K562 (cell line): ENCODE measurements around the gene LRRTM4. TPM values are rescaled to one million over a fixed set of nuclear protein-coding genes. Genes with fewer than 3 reads are reported as not detected.

ENCODE experiments used
- ATAC-seq: fragments of 200-7000 bp; cut with Tn5 transposase; 3 replicates; pipeline ENCODE4 v1.9.1; 2020; ENCODE audit warnings: moderate library complexity
- BruUV-seq: library from RNA; stranded (reverse); fragments of 400-500 nt; replicated peaks from 2 replicates; lab custom pipeline; 2021; lab: Mats Ljungman, UMichigan
- CTCF ChIA-PET: fragments of 300-600 bp; formaldehyde crosslinking; extraction: SDS; loops from one replicate; lab custom pipeline; 2021; ENCODE audit warnings: low intra/inter-chr PET ratio; lab: Yijun Ruan, JAX
- POLR2A ChIA-PET: fragments of 300-600, 350-650 bp; sonication (Branson Sonifier 250); formaldehyde crosslinking; extraction: SDS; loops from one replicate; lab custom pipeline; 2021; ENCODE audit warnings: antibody characterized with exemption, inconsistent platforms; lab: Yijun Ruan, JAX
- DNase-seq, 4 experiments: peaks; one replicate each; pipeline versions ENCODE4 v3.0.0 to v3.0.0-alpha.2; 2011 to 2018; ENCODE audit warnings: low spot score in 3 of 4, mixed read lengths in 3 of 4; ENCODE audit errors: extremely low read depth in 1 of 4
- FAIRE-seq: peaks from 2 replicates; lab custom pipeline; 2011; peaks lifted over from hg19 to GRCh38; lab: Jason Lieb, UNC
- H2AFZ ChIP-seq: 2 replicates; pipeline ENCODE4 v1.6.0; 2011; ENCODE audit warnings: low read depth, low read length, control low read depth, inconsistent platforms
- H3K27ac ChIP-seq: fragments of 200-600 bp; 3 replicates; pipeline ENCODE4 v1.8.0; 2011; ENCODE audit warnings: low read depth, mild to moderate bottlenecking, control low read depth, inconsistent platforms, low read length, moderate library complexity, mixed read lengths; ENCODE audit errors: extremely low read depth
- H3K27me3 ChIP-seq, 2 experiments: fragments of 300-600 bp in 1 of 2; 2 replicates in 1 of 2; 3 replicates in 1 of 2; pipeline versions ENCODE4 v1.6.0 to v1.8.0; 2011; ENCODE audit warnings: inconsistent platforms in 2 of 2, low read length in 2 of 2, mild to moderate bottlenecking in 1 of 2, mixed read lengths in 1 of 2, moderate library complexity in 1 of 2; ENCODE audit not compliant: control insufficient read depth in 2 of 2, insufficient read depth in 2 of 2
- H3K36me3 ChIP-seq: fragments of 300-600 bp; 3 replicates; pipeline ENCODE4 v1.8.0; 2011; ENCODE audit warnings: mild to moderate bottlenecking, low read length, inconsistent platforms; ENCODE audit not compliant: control insufficient read depth, insufficient read depth
- H3K4me1 ChIP-seq, 2 experiments: fragments of 200-600 bp in 1 of 2; replicated peaks in 1 of 2; 2 replicates in 1 of 2; 3 replicates in 1 of 2; pipeline versions ENCODE4 v1.5.1 to v1.8.0; 2011; ENCODE audit warnings: inconsistent platforms in 2 of 2, low read length in 2 of 2, mild to moderate bottlenecking in 1 of 2, mixed read lengths in 1 of 2, moderate library complexity in 1 of 2; ENCODE audit not compliant: control insufficient read depth in 2 of 2, insufficient read depth in 2 of 2
- H3K4me2 ChIP-seq: 2 replicates; pipeline ENCODE4 v1.6.1; 2011; ENCODE audit warnings: low read length, control low read depth, inconsistent platforms, mixed read lengths; ENCODE audit not compliant: insufficient read depth
- H3K4me3 ChIP-seq: fragments of 200-600 bp; sonication (generic), shearing (Covaris generic); 2 replicates; pipeline ENCODE4 v1.5.1; 2016; ENCODE audit warnings: control low read depth, inconsistent platforms
- H3K79me2 ChIP-seq: fragments of 200-600 bp; 3 replicates; pipeline ENCODE4 v1.8.0; 2011; ENCODE audit warnings: low read length, inconsistent platforms; ENCODE audit not compliant: control insufficient read depth, insufficient read depth
- H3K9ac ChIP-seq, 2 experiments: 2 replicates each; pipeline versions ENCODE4 v1.6.0 to v1.6.1; 2011; ENCODE audit warnings: low read depth in 2 of 2, low read length in 2 of 2, control low read depth in 1 of 2, inconsistent platforms in 1 of 2, mild to moderate bottlenecking in 1 of 2, mixed read lengths in 1 of 2; ENCODE audit not compliant: insufficient read depth in 1 of 2
- H3K9me1 ChIP-seq: one replicate; pipeline ENCODE4 v1.6.0; 2011; ENCODE audit warnings: inconsistent platforms, mild to moderate bottlenecking, low read length, moderate library complexity; ENCODE audit not compliant: control insufficient read depth, insufficient read depth
- H3K9me3 ChIP-seq: replicated peaks from 2 replicates; pipeline ENCODE4 v1.5.1; 2011; ENCODE audit warnings: low read depth, low read length, inconsistent platforms; ENCODE audit not compliant: control insufficient read depth, insufficient read depth
- H4K20me1 ChIP-seq: replicated peaks from 2 replicates; pipeline ENCODE4 v1.6.1; 2011; ENCODE audit warnings: low read length, inconsistent platforms, mixed read lengths; ENCODE audit not compliant: control insufficient read depth, insufficient read depth
- BRCA1 ChIP-seq, 2 experiments: fragments of 450-650 bp in 1 of 2; sonication (generic) in 1 of 2; formaldehyde crosslinking in 1 of 2; IDR thresholded peaks; 2 replicates each; pipeline versions ENCODE4 v1.5.0 to v1.6.1; 2017 to 2020; ENCODE audit warnings: mild to moderate bottlenecking in 1 of 2, missing genetic modification reagents in 1 of 2
- CREB1 ChIP-seq, 2 experiments: sonication (generic) in 1 of 2; formaldehyde crosslinking in 1 of 2; IDR thresholded peaks; 2 replicates each; pipeline versions ENCODE4 v1.6.1 to v1.8.0; 2012 to 2022; ENCODE audit warnings: inconsistent platforms in 1 of 2, mild to moderate bottlenecking in 1 of 2, missing genetic modification reagents in 1 of 2, moderate library complexity in 1 of 2
- ETS2 ChIP-seq: IDR thresholded peaks from 2 replicates; pipeline ENCODE4 v1.6.1; 2016; ENCODE audit warnings: borderline replicate concordance, missing genetic modification characterization, mild to moderate bottlenecking, moderate library complexity, missing compliant biosample characterization; ENCODE audit not compliant: poor library complexity, severe bottlenecking
- HEY1 ChIP-seq: fragments of 250-450 bp; sonication (Bioruptor Pico); IDR thresholded peaks from 2 replicates; pipeline ENCODE4 v1.5.0; 2020; ENCODE audit warnings: mild to moderate bottlenecking, moderate library complexity, borderline replicate concordance
- HMG20A ChIP-seq: fragments of 450-650 bp; formaldehyde crosslinking; conservative IDR thresholded peaks from 2 replicates; pipeline ENCODE4 v1.4.0; 2020; ENCODE audit warnings: mild to moderate bottlenecking, mixed read lengths
- HNRNPLL ChIP-seq: fragments of 200-400 bp; formaldehyde crosslinking; IDR thresholded peaks from 2 replicates; pipeline ENCODE4 v1.6.1; 2017; ENCODE audit warnings: low read length, low read depth, mild to moderate bottlenecking; ENCODE audit not compliant: poor library complexity, severe bottlenecking
- POLR2G ChIP-seq: fragments of 200-400 bp; formaldehyde crosslinking; IDR thresholded peaks from 2 replicates; pipeline ENCODE4 v1.6.1; 2017; ENCODE audit warnings: low read depth, mild to moderate bottlenecking, antibody characterized with exemption, low read length, moderate library complexity
- SRSF7 ChIP-seq: fragments of 200-400 bp; formaldehyde crosslinking; optimal IDR thresholded peaks from 2 replicates; pipeline ENCODE3; 2017; ENCODE audit warnings: mild to moderate bottlenecking, low read depth, low read length
- SRSF9 ChIP-seq: fragments of 200-400 bp; formaldehyde crosslinking; IDR thresholded peaks from 2 replicates; pipeline ENCODE4 v1.6.1; 2017; ENCODE audit warnings: low read depth, low read length, borderline replicate concordance
- TAL1 ChIP-seq: fragments of 450-650 bp; IDR thresholded peaks from 2 replicates; pipeline ENCODE4 v1.6.1; 2016; ENCODE audit warnings: mild to moderate bottlenecking
- ZFX ChIP-seq: sonication (generic); formaldehyde crosslinking; IDR thresholded peaks from 2 replicates; pipeline ENCODE4 v1.8.0; 2022; ENCODE audit warnings: mild to moderate bottlenecking, missing genetic modification reagents, moderate library complexity
- ZNF121 ChIP-seq: sonication (generic); formaldehyde crosslinking; conservative IDR thresholded peaks from 2 replicates; pipeline ENCODE4 v1.8.0; 2022; ENCODE audit warnings: missing genetic modification reagents
- WGBS: fragments of 100-300 bp; shearing (Covaris generic); methylation state at CpG from one replicate; pipeline ENCODE4 v1.1.6; 2016; ENCODE audit warnings: low coverage, mixed read lengths; ENCODE audit not compliant: insufficient coverage; ENCODE audit errors: missing lambda C conversion rate; 5-methylcytosine and 5-hydroxymethylcytosine counted together
- in situ Hi-C: fragments of 300-500 bp; cut with MboI; formaldehyde crosslinking; loops from 4 replicates; pipeline ENCODE4 v1.15.0; 2018; ENCODE audit warnings: inconsistent platforms, mixed read lengths
- intact Hi-C: fragments of 100-400 bp; cut with micrococcal nuclease; formaldehyde crosslinking; loops from 2 replicates; pipeline ENCODE4 v1.14.2; 2022
- polyA plus RNA-seq, 8 experiments: library from polyadenylated mRNA; depleted of rRNA in 4 of 8; stranded (reverse) in 5 of 8; unstranded in 3 of 8; fragments of >200 nt; fragmentation: Nextera tagmentation in 2 of 8; fragmentation: Illumina TruSeq in 1 of 8; extraction: Ambion mirVana in 2 of 8; extraction: Trizol in 1 of 8; gene quantifications; 2 replicates each; pipeline versions ENCODE4 v1.2.1 to v1.2.3, GENCODE V29; 2011 to 2014; ENCODE audit warnings: inconsistent platforms in 1 of 8, missing spikeins in 1 of 8
- total RNA-seq, 7 experiments: library from RNA; depleted of rRNA in 6 of 7; stranded (reverse); fragments of >200 nt in 6 of 7; fragmentation: Illumina TruSeq in 2 of 7; extraction: Trizol in 2 of 7; gene quantifications; 2 replicates each; pipeline versions ENCODE4 v1.2.1 to v1.2.3, GENCODE V29; 2011 to 2021; ENCODE audit warnings: low replicate concordance in 1 of 7
- TF ChIP-seq, protein P1 (sequence below): IDR thresholded peaks from 2 replicates; pipeline ENCODE4 v1.6.1; 2011; ENCODE audit warnings: borderline replicate concordance, low read depth, mild to moderate bottlenecking, moderate library complexity, low read length; ENCODE audit not compliant: insufficient read depth, poor library complexity, severe bottlenecking
- TF ChIP-seq, protein P2 (sequence below): fragments of 250-450 bp; sonication (Bioruptor Pico); IDR thresholded peaks from 2 replicates; pipeline ENCODE4 v1.8.0; 2021; ENCODE audit warnings: moderate library complexity, mild to moderate bottlenecking, inconsistent platforms

LRRTM4 gene
- total and polyA plus RNA-seq, 9 of the 15 experiments (the other 6 are each of a cell fraction or from before 2014, with no cell fraction given): 0.04 TPM; not detected in 6

DNA sequence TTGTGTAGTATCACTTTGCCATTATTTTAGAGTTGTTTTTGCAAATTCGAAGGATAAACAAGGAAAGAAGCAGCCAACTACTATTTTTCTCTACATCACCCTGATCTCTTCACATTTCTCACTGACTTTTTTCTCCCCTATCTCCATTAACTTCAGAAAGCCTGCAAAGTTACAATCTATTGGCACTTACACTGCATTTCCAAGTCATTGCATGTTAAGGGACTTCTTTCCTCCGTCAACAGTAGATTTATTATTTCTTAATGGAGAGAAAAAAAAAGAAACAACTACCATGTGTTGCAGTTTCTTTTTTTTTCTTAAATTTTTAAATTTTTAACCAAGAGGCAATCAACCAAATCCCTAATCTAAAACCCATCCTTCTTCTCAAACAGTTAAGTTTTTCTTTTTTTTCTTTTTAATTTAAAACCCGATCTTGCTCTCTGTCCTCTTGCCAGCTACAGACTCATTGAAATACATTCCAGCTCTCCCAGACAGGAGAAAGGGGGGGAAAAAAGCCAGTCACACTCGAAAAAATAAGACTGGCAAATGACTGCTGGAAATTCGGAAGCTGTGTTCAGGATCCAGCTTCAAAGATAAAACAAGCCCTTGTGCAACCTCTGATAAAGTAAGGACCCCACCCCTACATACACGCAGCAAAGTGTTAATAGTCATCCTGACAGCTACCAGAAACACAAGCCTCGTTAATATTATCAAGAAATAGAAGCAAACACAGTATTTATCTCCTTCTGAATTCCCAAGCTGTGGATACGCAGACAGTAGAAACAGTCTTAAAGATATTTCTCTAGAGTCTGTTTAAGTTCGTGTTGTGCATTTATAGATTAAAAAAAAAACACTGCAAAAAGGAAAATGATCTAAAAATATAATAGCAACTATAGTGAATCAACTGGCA lies 1.3 kb downstream of the LRRTM4 start:
- WGBS: 0% methylated on average over 8 of the region's 9 CpGs
- BruUV-seq: no TSS peak

More for the DNA sequence above, 1.3 kb downstream of the LRRTM4 start:
- CTCF ChIA-PET: no interaction called here
- FAIRE-seq (no peak), ATAC-seq (no peak), DNase-seq (no peak)
- Histone ChIP-seq H2AFZ (no peak overlapping the region), H3K27me3 (no peaks in the 10 kb centered on the region), H3K9ac (no peak overlapping the region), H3K36me3 (no peaks in the 10 kb centered on the region), H3K4me3 (no peak overlapping the region), H3K9me1 (no peaks in the 10 kb centered on the region), H3K4me2 (no peak overlapping the region), H4K20me1 (no peaks in the 10 kb centered on the region), H3K9me3 (0 out of 2 replicates have a peak, but pooled peaks cover 2% of the 10 kb centered on the region), H3K79me2 (no peaks in the 10 kb centered on the region), H3K27ac (no peak overlapping the region), H3K4me1 (no peaks in the 10 kb centered on the region)
- POLR2A ChIA-PET: no interaction called here
- intact Hi-C loops: no loop called here
- TF ChIP-seq ETS2: no peak
- no peak for TF ChIP-seq ZFX (CRISPR knock-in tag)
- TF ChIP-seq HNRNPLL: no peak
- TF ChIP-seq BRCA1 (IDR thresholded peaks at IDR 0.05): no peak
- TF ChIP-seq BRCA1 (CRISPR knock-in tag; IDR thresholded peaks at IDR 0.05): no peak
- no peak for TF ChIP-seq HMG20A (CRISPR knock-in tag)
- TF ChIP-seq SRSF7: no peak
- no peak for TF ChIP-seq HEY1
- TF ChIP-seq, protein P1, sequence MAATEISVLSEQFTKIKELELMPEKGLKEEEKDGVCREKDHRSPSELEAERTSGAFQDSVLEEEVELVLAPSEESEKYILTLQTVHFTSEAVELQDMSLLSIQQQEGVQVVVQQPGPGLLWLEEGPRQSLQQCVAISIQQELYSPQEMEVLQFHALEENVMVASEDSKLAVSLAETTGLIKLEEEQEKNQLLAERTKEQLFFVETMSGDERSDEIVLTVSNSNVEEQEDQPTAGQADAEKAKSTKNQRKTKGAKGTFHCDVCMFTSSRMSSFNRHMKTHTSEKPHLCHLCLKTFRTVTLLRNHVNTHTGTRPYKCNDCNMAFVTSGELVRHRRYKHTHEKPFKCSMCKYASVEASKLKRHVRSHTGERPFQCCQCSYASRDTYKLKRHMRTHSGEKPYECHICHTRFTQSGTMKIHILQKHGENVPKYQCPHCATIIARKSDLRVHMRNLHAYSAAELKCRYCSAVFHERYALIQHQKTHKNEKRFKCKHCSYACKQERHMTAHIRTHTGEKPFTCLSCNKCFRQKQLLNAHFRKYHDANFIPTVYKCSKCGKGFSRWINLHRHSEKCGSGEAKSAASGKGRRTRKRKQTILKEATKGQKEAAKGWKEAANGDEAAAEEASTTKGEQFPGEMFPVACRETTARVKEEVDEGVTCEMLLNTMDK: no peak
- no peak for TF ChIP-seq CREB1 (IDR thresholded peaks at IDR 0.05)
- no peak for TF ChIP-seq CREB1 (CRISPR knock-in tag; IDR thresholded peaks at IDR 0.05)
- no peak for TF ChIP-seq SRSF9
- TF ChIP-seq POLR2G: no peak
- no peak for TF ChIP-seq ZNF121
- TF ChIP-seq, protein P2, sequence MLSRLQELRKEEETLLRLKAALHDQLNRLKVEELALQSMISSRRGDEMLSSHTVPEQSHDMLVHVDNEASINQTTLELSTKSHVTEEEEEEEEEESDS (CRISPR knock-in tag): no peak
- no peak for TF ChIP-seq TAL1
- in situ Hi-C loops: no loop called here
